Activated T-cell treated with anti-CD3 and anti-CD28 coated beads, Interleukin-2, amount 50 U/mL, for 1 hour (primary cell): ENCODE results near the gene NDE1.
"Not testable (repeated sequence)": the region's sequence is repeated elsewhere in the genome, so short reads cannot be mapped to it uniquely, and the experiment has no call there.

Experiments used
- DNase-seq: peaks from one replicate; pipeline ENCODE4 v3.0.0-alpha.2; 2020

The NDE1 gene

DNA sequence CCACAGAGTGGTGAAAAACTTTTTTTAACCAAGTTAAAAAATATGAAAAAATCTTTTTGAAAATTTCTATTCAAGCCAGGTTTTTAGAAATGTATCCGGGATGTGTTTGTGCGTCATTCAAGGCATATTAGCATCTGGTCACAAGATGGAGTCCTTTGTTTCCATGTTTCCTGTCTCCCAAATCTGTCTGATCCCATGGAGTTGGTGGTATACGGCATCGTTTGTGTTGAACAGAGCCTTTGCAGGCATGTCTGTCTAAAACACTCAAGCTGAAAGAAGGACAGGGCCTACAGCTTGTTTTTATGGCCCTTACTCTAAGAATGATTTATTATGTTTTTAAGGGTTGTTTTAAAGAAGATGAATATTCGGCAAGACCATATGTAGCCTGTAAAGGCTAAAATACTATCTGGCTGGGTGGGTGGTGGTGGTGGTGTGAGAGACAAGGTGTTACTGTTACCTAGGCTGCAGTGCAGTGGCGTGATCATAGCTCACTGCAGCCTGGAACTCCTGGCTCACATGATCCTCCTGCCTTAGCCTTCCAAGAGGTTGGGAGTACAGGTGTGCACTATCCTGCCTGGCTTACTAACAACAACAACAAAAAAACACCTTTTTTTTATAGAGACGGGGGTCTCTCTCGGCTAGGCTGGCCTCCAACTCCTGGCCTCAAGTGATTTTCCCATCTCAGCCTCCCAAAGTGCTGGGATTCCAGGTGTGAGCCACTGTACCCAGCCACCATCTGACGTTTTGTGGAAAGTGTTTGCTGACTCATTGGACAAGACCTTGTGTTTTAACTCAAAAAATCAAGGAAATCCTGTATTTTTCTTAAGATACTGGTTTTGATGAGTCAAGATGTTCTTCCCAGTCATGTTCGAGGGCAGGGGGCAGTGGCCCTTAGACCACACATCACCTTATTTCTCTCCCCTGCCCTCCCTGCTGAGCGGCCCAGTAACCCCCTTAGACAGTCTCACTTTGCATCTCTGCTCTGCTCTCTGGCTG, 52.2 kb downstream of the NDE1 start:
- DNase-seq, result no peak

DNA sequence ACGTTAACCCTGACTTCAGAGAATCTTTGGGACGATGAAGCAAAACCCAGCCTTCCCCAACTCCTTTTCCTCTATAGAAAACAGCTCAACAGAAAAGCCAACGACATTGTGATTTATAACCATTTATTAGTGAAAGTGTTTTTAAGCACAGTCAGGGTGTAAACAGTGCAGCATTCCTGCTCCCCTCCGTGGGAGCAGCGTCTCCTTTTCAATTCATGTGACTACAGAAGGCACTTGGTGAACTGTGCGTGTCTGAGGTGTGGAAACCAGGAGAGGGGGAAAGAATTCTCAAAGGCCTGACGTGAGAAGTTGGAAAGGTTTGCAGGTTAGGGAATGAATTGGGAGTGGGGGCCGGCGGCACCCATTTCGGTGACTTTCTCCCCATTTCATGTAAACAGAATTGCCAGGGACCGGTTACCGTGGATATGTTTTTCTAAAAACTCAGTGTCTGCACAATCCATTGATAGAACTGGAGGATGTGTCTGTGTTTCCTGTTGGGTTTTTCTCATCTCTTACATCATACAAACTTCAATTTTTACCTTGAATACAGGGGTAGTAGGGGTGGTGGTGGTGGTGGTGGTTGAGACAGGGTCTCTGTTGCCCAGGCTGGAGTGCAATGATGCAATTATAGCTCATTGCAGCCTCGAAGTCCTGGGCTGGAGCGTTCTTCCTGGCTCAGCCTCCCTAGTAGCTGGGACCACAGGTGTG, 53.1 kb downstream of the NDE1 start:
- no peak for DNase-seq

GRCh38 chr16:15704545-15704987, 54.5 kb downstream of the NDE1 start:
- DNase-seq, result peak; percentile 75

GRCh38 chr16:15705064-15705565, 55.1 kb downstream of the NDE1 start:
- no peak for DNase-seq

- no peak for DNase-seq
These were observed 57.3 kb downstream of the NDE1 start for GRCh38 chr16:15707332-15707731.

GRCh38 chr16:15708096-15708495, 58.1 kb downstream of the NDE1 start:
- DNase-seq, result no peak

GRCh38 chr16:15708997-15709396, 59.0 kb downstream of the NDE1 start:
- DNase-seq, result no peak

DNA sequence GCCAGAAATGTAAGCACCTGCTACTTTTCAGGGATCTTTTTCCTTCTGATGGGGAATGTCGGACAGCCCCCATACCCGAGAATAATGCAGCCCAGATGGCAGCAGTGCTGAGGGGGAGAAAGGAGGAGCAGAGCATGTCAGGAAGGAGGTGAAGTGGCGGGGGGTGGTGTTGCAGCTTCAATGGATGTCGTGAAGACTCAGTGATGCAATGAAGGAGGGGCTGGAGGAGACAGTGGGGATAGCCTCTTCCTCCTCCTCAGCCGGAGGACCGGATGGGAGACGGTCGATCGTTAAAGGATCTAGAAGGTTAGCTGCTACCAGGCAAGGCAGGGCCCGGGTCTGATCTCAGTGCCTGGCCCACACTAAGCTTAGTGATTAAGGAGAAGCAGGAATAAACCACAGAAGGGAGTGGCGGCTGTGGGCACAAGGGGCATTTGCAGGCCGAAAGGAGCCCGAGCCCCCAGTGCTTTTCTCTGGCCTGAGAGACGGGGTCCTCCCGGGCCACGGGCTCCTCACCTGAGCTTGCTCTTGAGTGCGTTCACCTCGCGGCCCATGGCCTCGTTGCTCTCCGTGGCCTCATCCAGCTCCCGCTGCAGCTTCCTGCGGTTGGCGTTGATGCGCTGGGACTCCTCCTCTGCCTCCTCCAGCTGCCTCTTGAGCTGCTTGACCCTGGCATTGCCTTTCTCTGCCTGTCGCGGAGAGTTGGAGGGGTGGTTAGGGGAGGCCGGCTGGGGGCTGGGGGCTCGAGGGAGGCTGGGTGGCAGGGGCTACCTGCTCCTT, 64.5 kb downstream of the NDE1 start:
- no peak for DNase-seq

- DNase-seq, result no peak
These were observed 65.2 kb downstream of the NDE1 start for GRCh38 chr16:15715221-15715620.

- no peak for DNase-seq
These were observed 66.8 kb downstream of the NDE1 start for GRCh38 chr16:15716694-15717447.

GRCh38 chr16:15721018-15721417, 71.0 kb downstream of the NDE1 start:
- no peak for DNase-seq

GRCh38 chr16:15723808-15724207, 73.8 kb downstream of the NDE1 start:
- no peak for DNase-seq

- no peak for DNase-seq
These were observed 75.7 kb downstream of the NDE1 start for GRCh38 chr16:15725641-15726240.

DNA sequence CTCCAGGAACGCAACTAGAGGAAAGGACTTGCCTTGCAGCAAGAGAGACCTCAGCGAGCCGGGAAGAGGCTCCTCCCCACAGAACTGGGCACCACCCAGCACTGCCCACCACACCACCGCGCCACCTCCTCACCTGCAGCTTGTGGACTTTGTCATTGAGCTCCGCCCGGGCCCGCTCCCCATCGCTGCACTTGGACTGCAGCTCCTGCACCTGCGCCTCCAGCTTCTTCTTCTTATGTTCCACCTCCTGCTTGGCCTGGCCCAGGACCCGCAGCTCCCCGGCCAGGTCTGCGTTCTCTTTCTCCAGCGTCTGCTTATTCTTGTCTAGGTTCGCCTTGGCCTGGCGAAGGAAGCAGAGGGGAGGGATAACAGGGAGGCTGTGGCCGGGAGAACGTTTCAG, 76.7 kb downstream of the NDE1 start:
- no peak for DNase-seq

DNA sequence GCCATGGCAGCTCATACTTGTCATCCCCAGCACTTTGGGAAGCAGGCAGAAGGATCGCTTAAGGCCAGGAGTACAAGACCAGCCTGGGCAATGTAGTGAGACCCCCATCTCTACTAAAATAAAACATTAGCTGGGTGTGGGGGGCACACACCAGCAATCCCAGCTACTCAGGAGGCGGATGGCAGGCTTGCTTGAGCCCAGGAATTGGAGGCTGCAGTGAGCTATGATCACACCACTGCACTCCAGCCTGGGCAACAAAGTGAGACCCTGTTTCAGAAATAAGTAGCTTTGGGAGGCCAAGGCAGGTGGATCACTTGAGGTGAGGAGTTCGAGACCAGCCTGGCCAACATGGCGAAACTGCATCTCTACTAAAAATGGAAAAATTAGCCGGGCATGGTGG, 77.7 kb downstream of the NDE1 start:
- not testable (repeated sequence) for DNase-seq

- DNase-seq, result no peak
These were observed 79.1 kb downstream of the NDE1 start for GRCh38 chr16:15729152-15729551.

DNA sequence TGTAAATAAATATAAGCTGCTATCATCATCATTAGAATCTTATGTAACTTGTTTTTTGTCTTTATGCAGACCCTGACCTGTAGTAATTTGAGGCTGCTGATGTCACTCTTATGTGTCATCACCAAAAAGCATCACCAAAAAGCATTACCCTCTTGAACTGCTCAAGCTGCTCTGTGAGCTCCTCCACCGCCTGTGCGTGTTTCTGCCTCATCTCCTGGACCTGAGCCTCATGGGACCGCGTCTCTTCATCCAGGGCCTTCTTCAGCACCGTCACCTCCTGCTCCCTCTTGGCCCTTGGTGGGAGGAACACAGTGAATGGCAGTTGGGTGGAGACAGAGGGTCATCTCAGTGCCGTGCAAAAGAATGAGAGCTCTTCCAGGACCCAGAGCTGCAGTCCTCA, 82.4 kb downstream of the NDE1 start:
- DNase-seq, result no peak

DNA sequence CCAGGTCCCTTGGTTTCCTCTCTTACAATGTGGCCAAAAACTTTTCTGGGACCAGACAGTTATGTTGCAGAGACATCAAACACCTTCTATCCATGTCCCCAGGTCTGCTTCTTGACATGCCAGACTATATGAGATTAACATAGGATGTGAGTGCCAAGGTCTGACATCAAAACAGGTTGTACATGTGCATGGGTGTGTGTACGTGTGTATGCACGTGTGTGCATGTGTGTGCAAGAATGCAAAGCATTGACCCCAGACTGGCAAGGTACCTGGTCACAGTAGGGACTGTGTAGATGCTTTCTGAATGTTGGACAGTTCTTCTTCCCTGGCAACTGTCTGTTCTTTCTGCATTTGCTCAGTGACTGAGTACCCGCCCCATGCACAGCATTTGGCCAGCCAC, 85.6 kb downstream of the NDE1 start:
- no peak for DNase-seq

- DNase-seq, result no peak
These were observed 86.5 kb downstream of the NDE1 start for GRCh38 chr16:15736529-15736928.

- no peak for DNase-seq
These were observed 87.1 kb downstream of the NDE1 start for GRCh38 chr16:15737140-15737644.

DNA sequence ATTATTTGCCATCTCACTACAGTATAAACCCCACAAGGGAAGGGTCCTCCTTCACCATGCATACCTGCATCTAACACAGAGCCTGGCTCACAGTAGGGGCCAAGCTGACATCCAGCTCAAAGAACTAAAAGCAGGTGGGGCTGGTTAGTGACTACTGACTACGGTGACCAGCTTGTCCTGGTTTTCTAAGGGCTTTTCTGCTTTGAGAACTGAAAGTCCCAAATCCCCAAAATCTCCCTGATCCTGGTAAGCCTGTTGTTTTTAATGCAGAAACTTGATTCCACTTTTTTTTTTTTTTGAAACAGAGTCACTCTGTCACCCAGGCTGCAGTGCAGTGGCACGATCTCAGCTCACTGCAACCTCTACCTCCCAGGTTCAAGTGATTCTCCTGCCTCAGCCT, 89.4 kb downstream of the NDE1 start:
- no peak for DNase-seq

DNA sequence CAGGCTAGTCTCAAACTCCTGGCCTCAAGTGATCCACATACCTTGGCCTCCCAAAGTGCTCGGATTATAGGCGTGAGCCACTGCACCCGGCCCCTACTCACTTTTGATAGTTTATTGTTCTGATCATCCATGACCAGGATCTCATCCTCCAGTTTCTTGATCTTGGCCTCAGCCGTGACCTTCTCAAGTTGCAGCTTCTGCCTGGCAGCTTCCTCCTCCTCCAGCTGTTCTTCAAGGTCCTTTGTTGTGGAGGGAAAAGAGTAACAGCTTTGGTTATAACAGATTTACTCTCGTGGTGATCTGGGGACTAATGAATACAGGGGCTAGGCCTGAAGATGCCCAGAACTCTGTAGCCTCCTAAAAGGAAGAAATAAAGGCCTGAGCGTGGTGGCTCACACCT, 89.9 kb downstream of the NDE1 start:
- DNase-seq, result no peak
